CD14-positive monocyte (primary cell): ENCODE measurements around the gene ARHGAP32. TPM values are rescaled to one million over a fixed set of nuclear protein-coding genes. Genes with fewer than 3 reads are reported as not detected.

ENCODE experiments used
- DNase-seq, 3 donors: peaks; one replicate each; pipeline ENCODE4 v3.0.0-alpha.2; 2011 to 2022
- H2AFZ ChIP-seq: 2 replicates; pipeline ENCODE4 v1.6.0; 2012; ENCODE audit warnings: mild to moderate bottlenecking, low read depth, low read length, inconsistent platforms; ENCODE audit not compliant: insufficient read depth, poor library complexity, severe bottlenecking
- H3K27ac ChIP-seq, 2 donors: 1 replicate in 1 of 2; 2 replicates in 1 of 2; pipeline ENCODE4 v1.5.1; 2012 to 2013; ENCODE audit warnings: low read length in 2 of 2, control low read depth in 1 of 2, inconsistent platforms in 1 of 2, low read depth in 1 of 2, mild to moderate bottlenecking in 1 of 2
- H3K27me3 ChIP-seq, 2 donors: one replicate each; pipeline versions ENCODE4 v1.6.0 to v1.6.1; 2011 to 2013; ENCODE audit warnings: low read length in 2 of 2; ENCODE audit not compliant: control insufficient read depth in 2 of 2, insufficient read depth in 2 of 2
- H3K36me3 ChIP-seq, 2 donors: replicated peaks in 1 of 2; 1 replicate in 1 of 2; 2 replicates in 1 of 2; pipeline versions ENCODE4 v1.5.1 to v1.6.1; 2012 to 2013; ENCODE audit warnings: low read length in 2 of 2, control low read depth in 1 of 2, inconsistent platforms in 1 of 2, mild to moderate bottlenecking in 1 of 2; ENCODE audit not compliant: insufficient read depth in 2 of 2, control insufficient read depth in 1 of 2
- H3K4me1 ChIP-seq, 2 donors: 1 replicate in 1 of 2; 2 replicates in 1 of 2; pipeline versions ENCODE4 v1.5.1 to v1.6.1; 2012 to 2013; ENCODE audit warnings: low read length in 2 of 2, control low read depth in 1 of 2, inconsistent platforms in 1 of 2, mild to moderate bottlenecking in 1 of 2, moderate library complexity in 1 of 2; ENCODE audit not compliant: insufficient read depth in 2 of 2, control insufficient read depth in 1 of 2
- H3K4me2 ChIP-seq: replicated peaks from 2 replicates; pipeline ENCODE3; 2012; ENCODE audit warnings: low read length, moderate library complexity, mild to moderate bottlenecking; ENCODE audit not compliant: poor library complexity, severe bottlenecking; ENCODE audit errors: extremely low read depth
- H3K4me3 ChIP-seq, 3 experiments: fragments of 200-600 bp in 1 of 3; sonication (generic) in 1 of 3; replicated peaks in 1 of 3; 1 replicate in 2 of 3; 2 replicates in 1 of 3; pipeline ENCODE4 v1.5.1; 2011 to 2013; ENCODE audit warnings: low read length in 3 of 3, mild to moderate bottlenecking in 3 of 3, control low read depth in 2 of 3, low read depth in 2 of 3, inconsistent platforms in 1 of 3, moderate library complexity in 1 of 3
- H3K79me2 ChIP-seq: 2 replicates; pipeline ENCODE4 v1.6.0; 2012; ENCODE audit warnings: mild to moderate bottlenecking, control low read depth, inconsistent platforms, low read length, moderate library complexity; ENCODE audit not compliant: insufficient read depth
- H3K9ac ChIP-seq: 2 replicates; pipeline ENCODE4 v1.6.0; 2017; ENCODE audit warnings: low read length, mild to moderate bottlenecking; ENCODE audit not compliant: insufficient read depth, poor library complexity, severe bottlenecking
- H3K9me3 ChIP-seq, 2 donors: replicated peaks in 1 of 2; 1 replicate in 1 of 2; 2 replicates in 1 of 2; pipeline versions ENCODE4 v1.5.1 to v1.6.1; 2012 to 2013; ENCODE audit warnings: low read length in 2 of 2, control low read depth in 1 of 2; ENCODE audit not compliant: control insufficient read depth in 1 of 2, insufficient read depth in 1 of 2
- H4K20me1 ChIP-seq: 2 replicates; pipeline ENCODE4 v1.6.0; 2012; ENCODE audit warnings: mild to moderate bottlenecking, low read length, control low read depth, moderate library complexity; ENCODE audit not compliant: insufficient read depth
- H3K27ac Mint-ChIP-seq, 7 donors: one replicate each; pipeline ENCODE4 v1.8.0; 2020; ENCODE audit warnings: mild to moderate bottlenecking in 7 of 7, mixed read lengths in 7 of 7, moderate library complexity in 6 of 7, inconsistent platforms in 2 of 7
- H3K27me3 Mint-ChIP-seq, 3 donors: one replicate each; pipeline ENCODE4 v1.8.0; 2021 to 2022; ENCODE audit warnings: low read depth in 3 of 3, mild to moderate bottlenecking in 3 of 3, mixed read lengths in 3 of 3, moderate library complexity in 3 of 3, inconsistent platforms in 1 of 3
- H3K36me3 Mint-ChIP-seq, 2 donors: one replicate each; pipeline ENCODE4 v1.8.0; 2020; ENCODE audit warnings: mixed read lengths in 2 of 2, inconsistent platforms in 1 of 2, mild to moderate bottlenecking in 1 of 2
- H3K4me1 Mint-ChIP-seq: one replicate; pipeline ENCODE4 v1.8.0; 2020; ENCODE audit warnings: mild to moderate bottlenecking, mixed read lengths
- H3K4me3 Mint-ChIP-seq, 2 donors: one replicate each; pipeline ENCODE4 v1.8.0; 2020; ENCODE audit warnings: mild to moderate bottlenecking in 2 of 2, mixed read lengths in 2 of 2, moderate library complexity in 1 of 2
- H3K9me3 Mint-ChIP-seq, 7 donors: one replicate each; pipeline ENCODE4 v1.8.0; 2020 to 2022; ENCODE audit warnings: mixed read lengths in 7 of 7, mild to moderate bottlenecking in 6 of 7, moderate library complexity in 6 of 7, inconsistent platforms in 2 of 7
- WGBS: methylation state at CpG from one replicate; pipeline ENCODE4 v1.1.5; 2013; ENCODE audit warnings: missing lambda C conversion rate; ENCODE audit not compliant: insufficient coverage; 5-methylcytosine and 5-hydroxymethylcytosine counted together
- intact Hi-C, 2 donors: fragments of 100-400 bp; cut with micrococcal nuclease; formaldehyde crosslinking; loops; one replicate each; pipeline versions ENCODE4 v1.15.0 to v1.15.1; 2023
- polyA plus RNA-seq, 3 donors: library from polyadenylated mRNA; depleted of rRNA in 1 of 3; unstranded in 2 of 3; stranded (reverse) in 1 of 3; fragments of 300-500 nt in 2 of 3; fragments of >200 nt in 1 of 3; fragmentation: Illumina TruSeq in 2 of 3; gene quantifications; 1 replicate in 2 of 3; 2 replicates in 1 of 3; pipeline ENCODE4 v1.2.3, GENCODE V29; 2012 to 2021
- TF ChIP-seq, protein P1 (sequence below): fragments of 200-600 bp; IDR thresholded peaks from one replicate; pipeline ENCODE4 v1.8.0; 2022; ENCODE audit warnings: antibody characterized with exemption, mild to moderate bottlenecking

The ARHGAP32 gene
- polyA plus RNA-seq, 3 donors = 0.13 to 3.4 (median 0.72) TPM

DNA sequence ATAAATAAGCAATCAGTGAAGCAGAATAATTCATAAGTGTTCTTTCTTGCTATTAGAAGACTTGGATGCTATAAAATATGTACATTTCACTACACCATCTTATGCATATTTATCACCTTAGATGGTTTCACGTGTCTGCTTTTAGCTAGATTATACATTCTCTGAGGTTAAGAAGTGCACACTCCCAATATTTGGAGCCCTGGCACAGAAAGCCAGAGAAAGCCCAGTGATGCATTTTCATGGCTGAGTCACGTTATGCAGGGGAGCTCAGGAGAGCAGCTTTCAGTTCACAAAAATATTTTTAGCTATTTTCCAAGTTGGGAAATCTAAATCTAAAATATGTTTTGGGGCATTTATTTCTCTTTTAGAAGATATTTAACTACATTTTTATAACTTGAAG is 244.4 kb downstream of the ARHGAP32 start:
- Mint-ChIP-seq H3K27me3 (peaks cover 2 to 3% (median 2%) of the 10 kb centered on the region in 3 donors), H3K27ac (no peak overlapping the region), H3K36me3 (no peaks in the 10 kb centered on the region), H3K4me3 (no peak overlapping the region), H3K9me3 (no peaks in the 10 kb centered on the region), H3K4me1 (peaks cover 1% of the 10 kb centered on the region)
- no peak overlapping the region for H3K9ac ChIP-seq
- 40% methylated on average over 2 of the region's 2 CpGs for WGBS
- no peaks in the 10 kb centered on the region for H3K4me1 ChIP-seq
- no peaks in the 10 kb centered on the region for H3K27me3 ChIP-seq
- H3K9me3 ChIP-seq = no peaks in the 10 kb centered on the region
- H3K27ac ChIP-seq = no peak overlapping the region
- intact Hi-C loops = no loop called here
- no peak for DNase-seq
- H3K36me3 ChIP-seq = no peaks in the 10 kb centered on the region
- no peaks in the 10 kb centered on the region for H4K20me1 ChIP-seq
- H3K4me2 ChIP-seq = no peak overlapping the region
- no peaks in the 10 kb centered on the region for H3K79me2 ChIP-seq
- TF ChIP-seq, protein P1, sequence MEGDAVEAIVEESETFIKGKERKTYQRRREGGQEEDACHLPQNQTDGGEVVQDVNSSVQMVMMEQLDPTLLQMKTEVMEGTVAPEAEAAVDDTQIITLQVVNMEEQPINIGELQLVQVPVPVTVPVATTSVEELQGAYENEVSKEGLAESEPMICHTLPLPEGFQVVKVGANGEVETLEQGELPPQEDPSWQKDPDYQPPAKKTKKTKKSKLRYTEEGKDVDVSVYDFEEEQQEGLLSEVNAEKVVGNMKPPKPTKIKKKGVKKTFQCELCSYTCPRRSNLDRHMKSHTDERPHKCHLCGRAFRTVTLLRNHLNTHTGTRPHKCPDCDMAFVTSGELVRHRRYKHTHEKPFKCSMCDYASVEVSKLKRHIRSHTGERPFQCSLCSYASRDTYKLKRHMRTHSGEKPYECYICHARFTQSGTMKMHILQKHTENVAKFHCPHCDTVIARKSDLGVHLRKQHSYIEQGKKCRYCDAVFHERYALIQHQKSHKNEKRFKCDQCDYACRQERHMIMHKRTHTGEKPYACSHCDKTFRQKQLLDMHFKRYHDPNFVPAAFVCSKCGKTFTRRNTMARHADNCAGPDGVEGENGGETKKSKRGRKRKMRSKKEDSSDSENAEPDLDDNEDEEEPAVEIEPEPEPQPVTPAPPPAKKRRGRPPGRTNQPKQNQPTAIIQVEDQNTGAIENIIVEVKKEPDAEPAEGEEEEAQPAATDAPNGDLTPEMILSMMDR = no peak
- no peak overlapping the region for H2AFZ ChIP-seq
- H3K4me3 ChIP-seq = no peak overlapping the region

DNA sequence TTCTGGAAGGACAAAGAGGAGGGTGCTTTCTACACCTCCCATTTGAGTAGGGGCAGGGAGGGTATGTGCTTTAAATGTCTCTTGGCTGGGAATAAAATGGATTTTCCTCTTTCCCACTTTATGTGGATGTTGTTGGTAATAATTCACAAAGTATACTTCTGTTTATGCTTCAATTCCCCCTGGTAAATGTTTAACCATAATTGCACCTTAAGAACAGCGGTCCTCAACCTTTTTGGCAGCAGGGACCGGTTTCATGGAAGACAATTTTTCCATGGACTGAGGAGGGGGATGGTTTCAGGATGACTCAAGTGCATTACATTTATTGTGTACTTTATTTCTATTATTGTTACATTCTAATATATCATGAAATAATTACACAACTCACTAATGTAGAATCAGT is 245.5 kb downstream of the ARHGAP32 start:
- TF ChIP-seq, protein P1 = no peak
- no peak overlapping the region for H3K4me3 ChIP-seq

More for the DNA sequence above, 245.5 kb downstream of the ARHGAP32 start:
- H3K4me3 Mint-ChIP-seq = no peak overlapping the region
- no peaks in the 10 kb centered on the region for H3K9me3 Mint-ChIP-seq
- no peaks in the 10 kb centered on the region for H3K4me1 ChIP-seq
- intact Hi-C loops = no loop called here
- peaks cover 1% of the 10 kb centered on the region for H3K4me1 Mint-ChIP-seq
- no peaks in the 10 kb centered on the region for H3K79me2 ChIP-seq
- H3K27me3 ChIP-seq = no peaks in the 10 kb centered on the region
- no peaks in the 10 kb centered on the region for H3K36me3 ChIP-seq
- H3K9me3 ChIP-seq = no peaks in the 10 kb centered on the region
- no peaks in the 10 kb centered on the region for H3K36me3 Mint-ChIP-seq
- no CpG with 5 or more reads among the region's 2 CpGs for WGBS
- H3K9ac ChIP-seq = no peak overlapping the region
- H3K27me3 Mint-ChIP-seq = peaks cover 2 to 3% (median 2%) of the 10 kb centered on the region in 3 donors
- no peak overlapping the region for H3K27ac Mint-ChIP-seq
- no peaks in the 10 kb centered on the region for H4K20me1 ChIP-seq
- no peak for DNase-seq
- no peak overlapping the region for H3K4me2 ChIP-seq
- H2AFZ ChIP-seq = no peak overlapping the region
- no peak overlapping the region for H3K27ac ChIP-seq
